IMR-90 (cell line): ENCODE data around the gene PLVAP. TPM values are rescaled to one million over a fixed set of nuclear protein-coding genes. Genes with fewer than 3 reads are reported as not detected.

Experiments used
- ATAC-seq: fragments of 200-7000 bp; cut with Tn5 transposase; 2 replicates; pipeline ENCODE4 v1.9.1; 2020; ENCODE audit warnings: low read depth, mild to moderate bottlenecking, moderate library complexity
- BruUV-seq: library from RNA; stranded (reverse); fragments of 400-500 nt; replicated peaks from 2 replicates; lab custom pipeline; 2021; lab: Mats Ljungman, UMichigan
- CTCF ChIA-PET: fragments of 300-600 bp; formaldehyde crosslinking; extraction: SDS; loops from one replicate; lab custom pipeline; 2021; ENCODE audit warnings: antibody characterized with exemption; lab: Yijun Ruan, JAX
- POLR2A ChIA-PET: fragments of 300-600 bp; sonication (Branson Sonifier 250); formaldehyde crosslinking; loops from one replicate; lab custom pipeline; 2022; ENCODE audit warnings: antibody characterized with exemption; ENCODE audit not compliant: unreplicated experiment; lab: Charles Lee
- DNase-seq: peaks from one replicate; pipeline ENCODE4 v3.0.0; 2013
- H2AFZ ChIP-seq: replicated peaks from 2 replicates; pipeline ENCODE3; 2013; ENCODE audit warnings: low read length, mild to moderate bottlenecking; ENCODE audit not compliant: poor library complexity
- H2AK5ac ChIP-seq: 2 replicates; pipeline ENCODE4 v1.6.1; 2013; ENCODE audit warnings: low read depth, low read length, inconsistent platforms
- H2AK9ac ChIP-seq: replicated peaks from 2 replicates; pipeline ENCODE3; 2013; ENCODE audit warnings: mild to moderate bottlenecking, low read depth, low read length, moderate library complexity; ENCODE audit not compliant: poor library complexity
- H2BK120ac ChIP-seq: 2 replicates; pipeline ENCODE4 v1.6.1; 2013; ENCODE audit warnings: low read depth, low read length, inconsistent platforms
- H2BK15ac ChIP-seq: 3 replicates; pipeline ENCODE4 v1.6.1; 2013; ENCODE audit warnings: low read depth, low read length, inconsistent platforms
- H2BK20ac ChIP-seq: 2 replicates; pipeline ENCODE4 v1.6.1; 2013; ENCODE audit warnings: low read depth, mild to moderate bottlenecking, inconsistent platforms, low read length, moderate library complexity
- H2BK5ac ChIP-seq: 2 replicates; pipeline ENCODE4 v1.6.1; 2013; ENCODE audit warnings: mild to moderate bottlenecking, low read depth, low read length, inconsistent platforms; ENCODE audit not compliant: poor library complexity, severe bottlenecking
- H3K14ac ChIP-seq: replicated peaks from 2 replicates; pipeline ENCODE4 v1.6.1; 2013; ENCODE audit warnings: low read depth, low read length, inconsistent platforms
- H3K18ac ChIP-seq: 2 replicates; pipeline ENCODE4 v1.6.1; 2013; ENCODE audit warnings: low read depth, low read length, control low read depth
- H3K23ac ChIP-seq: 2 replicates; pipeline ENCODE4 v1.6.1; 2013; ENCODE audit warnings: low read depth, low read length, inconsistent platforms
- H3K27ac ChIP-seq: 2 replicates; pipeline ENCODE4 v1.5.1; 2013; ENCODE audit warnings: mild to moderate bottlenecking, control low read depth, low read length; ENCODE audit not compliant: insufficient read depth
- H3K27me3 ChIP-seq: 2 replicates; pipeline ENCODE4 v1.6.1; 2013; ENCODE audit warnings: low read length; ENCODE audit not compliant: control insufficient read depth, insufficient read depth
- H3K36me3 ChIP-seq: 2 replicates; pipeline ENCODE4 v1.6.1; 2013; ENCODE audit warnings: low read length, mixed read lengths; ENCODE audit not compliant: control insufficient read depth, insufficient read depth
- H3K4ac ChIP-seq: 2 replicates; pipeline ENCODE4 v1.6.1; 2013; ENCODE audit warnings: low read depth, low read length, inconsistent platforms
- H3K4me1 ChIP-seq: 2 replicates; pipeline ENCODE4 v1.6.1; 2013; ENCODE audit warnings: low read length, mixed read lengths; ENCODE audit not compliant: control insufficient read depth, insufficient read depth
- H3K4me2 ChIP-seq: 2 replicates; pipeline ENCODE4 v1.6.1; 2013; ENCODE audit warnings: low read depth, mild to moderate bottlenecking, control low read depth, low read length, moderate library complexity
- H3K4me3 ChIP-seq: 2 replicates; pipeline ENCODE4 v1.5.1; 2013; ENCODE audit warnings: low read depth, mild to moderate bottlenecking, control low read depth, low read length, moderate library complexity; ENCODE audit not compliant: insufficient read depth
- H3K56ac ChIP-seq: 2 replicates; pipeline ENCODE4 v1.6.1; 2013; ENCODE audit warnings: low read length, inconsistent platforms; ENCODE audit not compliant: insufficient read depth; ENCODE audit errors: extremely low read depth
- H3K79me1 ChIP-seq, 2 experiments: 2 replicates each; pipeline ENCODE4 v1.6.1; 2013; ENCODE audit warnings: low read length in 2 of 2, inconsistent platforms in 1 of 2, low read depth in 1 of 2
- H3K9ac ChIP-seq: 2 replicates; pipeline ENCODE4 v1.6.1; 2013; ENCODE audit warnings: low read depth, low read length, control low read depth
- H3K9me1 ChIP-seq: 2 replicates; pipeline ENCODE4 v1.6.1; 2013; ENCODE audit warnings: low read length, inconsistent platforms; ENCODE audit not compliant: insufficient read depth
- H3K9me3 ChIP-seq: 2 replicates; pipeline ENCODE4 v1.6.1; 2013; ENCODE audit warnings: low read length; ENCODE audit not compliant: control insufficient read depth, insufficient read depth
- H4K20me1 ChIP-seq: 2 replicates; pipeline ENCODE4 v1.6.1; 2013; ENCODE audit warnings: low read length, inconsistent platforms; ENCODE audit not compliant: insufficient read depth
- H4K5ac ChIP-seq: 2 replicates; pipeline ENCODE4 v1.6.1; 2013; ENCODE audit warnings: mild to moderate bottlenecking, low read depth, low read length, control low read depth
- H4K8ac ChIP-seq, 2 experiments: 2 replicates each; pipeline ENCODE4 v1.6.1; 2013; ENCODE audit warnings: low read depth in 2 of 2, low read length in 2 of 2, control low read depth in 1 of 2, inconsistent platforms in 1 of 2
- H4K91ac ChIP-seq: 2 replicates; pipeline ENCODE4 v1.6.1; 2013; ENCODE audit warnings: low read depth, low read length, inconsistent platforms; ENCODE audit not compliant: insufficient read depth
- CEBPB ChIP-seq: IDR thresholded peaks from 2 replicates; pipeline ENCODE4 v1.6.1; 2012; ENCODE audit warnings: low read depth, low read length, improper control_type of control experiment
- CHD1 ChIP-seq: IDR thresholded peaks from 2 replicates; pipeline ENCODE4 v1.6.1; 2012; ENCODE audit warnings: low read depth, low read length, improper control_type of control experiment
- ELK1 ChIP-seq: fragments of 150-350 bp; IDR thresholded peaks from 2 replicates; pipeline ENCODE4 v1.6.1; 2016; ENCODE audit warnings: low read depth, mild to moderate bottlenecking, low read length, moderate library complexity, borderline replicate concordance
- MAFK ChIP-seq: IDR thresholded peaks from 2 replicates; pipeline ENCODE4 v1.6.1; 2012; ENCODE audit warnings: low read depth, low read length, improper control_type of control experiment
- NFE2L2 ChIP-seq: fragments of 150-350 bp; IDR thresholded peaks from 2 replicates; pipeline ENCODE4 v1.6.1; 2016; ENCODE audit warnings: low read depth, mild to moderate bottlenecking, low read length
- POLR2A ChIP-seq: IDR thresholded peaks from 2 replicates; pipeline ENCODE4 v1.6.1; 2012; ENCODE audit warnings: mild to moderate bottlenecking, low read depth, low read length
- RFX5 ChIP-seq: IDR thresholded peaks from 2 replicates; pipeline ENCODE4 v1.8.0; 2012; ENCODE audit warnings: low read depth, mild to moderate bottlenecking, low read length, moderate library complexity
- SMC3 ChIP-seq: fragments of 150-350 bp; IDR thresholded peaks from 2 replicates; pipeline ENCODE4 v1.6.1; 2016; ENCODE audit warnings: low read depth, mild to moderate bottlenecking, antibody characterized with exemption, low read length, moderate library complexity
- WGBS, 2 experiments: methylation state at CpG; one replicate each; pipeline versions ENCODE4 v1.1.5 to v1.1.7; 2013; ENCODE audit warnings: missing lambda C conversion rate in 2 of 2; ENCODE audit not compliant: insufficient read length in 1 of 2; ENCODE audit errors: extremely low coverage in 2 of 2; 5-methylcytosine and 5-hydroxymethylcytosine counted together
- dilution Hi-C: fragments of 300-500 bp; cut with HindIII; formaldehyde crosslinking; loops from one replicate; pipeline ENCODE4 v1.14.3; 2018; ENCODE audit warnings: low sequenced_read_pairs; ENCODE audit not compliant: unreplicated experiment
- in situ Hi-C: fragments of 300-500 bp; cut with MboI; formaldehyde crosslinking; loops from 3 replicates; pipeline ENCODE4 v1.14.3; 2019; ENCODE audit warnings: low sequenced_read_pairs, inconsistent platforms, mixed read lengths
- intact Hi-C: fragments of 100-400 bp; cut with micrococcal nuclease; formaldehyde crosslinking; loops from 2 replicates; pipeline ENCODE4 v1.10.0; 2022
- polyA plus RNA-seq, 3 experiments: library from polyadenylated mRNA; depleted of rRNA; stranded (reverse); fragments of >200 nt; gene quantifications; 2 replicates each; pipeline ENCODE4 v1.2.3, GENCODE V29; 2012; ENCODE audit warnings: low replicate concordance in 1 of 3
- total RNA-seq: library from RNA; depleted of rRNA; stranded (reverse); fragments of >200 nt; gene quantifications from 2 replicates; pipeline ENCODE4 v1.2.3, GENCODE V29; 2012
- TF ChIP-seq, protein P1 (sequence below): fragments of 150-350 bp; IDR thresholded peaks from 2 replicates; pipeline ENCODE4 v1.6.1; 2017; ENCODE audit warnings: mild to moderate bottlenecking, antibody characterized with exemption, low read length, low read depth

PLVAP gene
- total and polyA plus RNA-seq, 2 of the 4 experiments (the other 2 are of a cell fraction): not detected

GRCh38 chr19:17320435-17320834 lies 56.7 kb downstream of the PLVAP start:
- Histone ChIP-seq H3K9me3 (no peaks in the 10 kb centered on the region), H3K56ac (no peak overlapping the region), H3K23ac (no peak overlapping the region), H3K27me3 (no peaks in the 10 kb centered on the region), H3K4me1 (no peaks in the 10 kb centered on the region), H3K4me2 (no peak overlapping the region), H4K20me1 (peaks cover 8% of the 10 kb centered on the region; the same call in 1 of the 2 replicates), H2BK15ac (no peak overlapping the region), H3K79me1 (peaks cover 6 to 16% of the 10 kb centered on the region in 2 experiments), H3K14ac (no peak overlapping the region), H4K5ac (no peak overlapping the region), H3K27ac (no peak overlapping the region), H2BK120ac (no peak overlapping the region), H3K9ac (no peak overlapping the region), H4K8ac (no peak overlapping the region), H3K18ac (no peak overlapping the region), H3K9me1 (no peaks in the 10 kb centered on the region), H2AFZ (no peak overlapping the region), H4K91ac (no peak overlapping the region), H3K4ac (no peak overlapping the region), H2BK5ac (no peak overlapping the region), H2AK5ac (no peak overlapping the region), H3K36me3 (peaks cover 50% of the 10 kb centered on the region), H2BK20ac (no peak overlapping the region), H2AK9ac (no peak overlapping the region), H3K4me3 (no peak overlapping the region)
- DNase-seq: no peak
- in situ Hi-C loops: no loop called here
- WGBS, 2 experiments: 78% methylated on average over 8 of the region's 11 CpGs; no CpG with 5 or more reads in 1 of the 2 experiments
- TF ChIP-seq SMC3 (no peak), CEBPB (no peak), POLR2A (no peak), ELK1 (no peak), RFX5 (no peak), MAFK (no peak), CHD1 (no peak), NFE2L2 (no peak)
- TF ChIP-seq, protein P1, sequence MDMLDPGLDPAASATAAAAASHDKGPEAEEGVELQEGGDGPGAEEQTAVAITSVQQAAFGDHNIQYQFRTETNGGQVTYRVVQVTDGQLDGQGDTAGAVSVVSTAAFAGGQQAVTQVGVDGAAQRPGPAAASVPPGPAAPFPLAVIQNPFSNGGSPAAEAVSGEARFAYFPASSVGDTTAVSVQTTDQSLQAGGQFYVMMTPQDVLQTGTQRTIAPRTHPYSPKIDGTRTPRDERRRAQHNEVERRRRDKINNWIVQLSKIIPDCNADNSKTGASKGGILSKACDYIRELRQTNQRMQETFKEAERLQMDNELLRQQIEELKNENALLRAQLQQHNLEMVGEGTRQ: no peak
- POLR2A ChIA-PET: no interaction called here
- dilution Hi-C loops: no loop called here
- intact Hi-C loops: no loop called here
- no TSS peak for BruUV-seq
- CTCF ChIA-PET: no interaction called here
- ATAC-seq: no peak
